ENCODE results near the gene TMEM130. TPM values are rescaled to one million over a fixed set of nuclear protein-coding genes. Genes with fewer than 3 reads are reported as not detected.

TMEM130 gene
- total and polyA plus RNA-seq, 3 donors from 2014 or later: 84.6 to 131 (median 106) TPM

DNA sequence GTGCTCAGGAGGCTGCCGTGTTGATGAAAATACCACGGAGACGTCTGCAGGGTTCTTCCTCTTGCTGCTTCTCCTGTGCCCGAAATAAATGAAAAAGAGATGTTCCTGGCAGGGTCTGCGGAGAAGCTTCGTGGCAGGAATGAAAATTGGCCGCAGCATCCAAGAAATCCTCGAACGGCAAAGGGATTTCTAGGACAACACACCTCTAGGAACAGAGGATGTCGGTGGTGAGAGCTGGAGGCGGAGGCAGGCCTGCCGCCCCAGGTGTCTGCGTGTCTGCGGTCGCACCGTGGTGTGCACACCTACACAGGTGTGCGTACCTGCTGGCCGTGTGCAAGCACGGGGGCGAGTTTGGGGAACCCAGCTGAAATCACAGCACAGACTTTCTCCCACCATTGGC is 43.4 kb downstream of the TMEM130 start:
- 33 to 70% methylated on average over 8 to 20 of the region's 20 CpGs for WGBS, 2 donors
- H3K9me3 ChIP-seq: no peaks in the 10 kb centered on the region
- no peaks in the 10 kb centered on the region for H3K27me3 ChIP-seq
- DNase-seq: no peak
- peaks cover 5% of the 10 kb centered on the region for H3K4me1 ChIP-seq
- no peak overlapping the region for H3K4me3 ChIP-seq
- no peak for TF ChIP-seq POLR2A (IDR thresholded peaks at IDR 0.05)
- TF ChIP-seq, protein P1, sequence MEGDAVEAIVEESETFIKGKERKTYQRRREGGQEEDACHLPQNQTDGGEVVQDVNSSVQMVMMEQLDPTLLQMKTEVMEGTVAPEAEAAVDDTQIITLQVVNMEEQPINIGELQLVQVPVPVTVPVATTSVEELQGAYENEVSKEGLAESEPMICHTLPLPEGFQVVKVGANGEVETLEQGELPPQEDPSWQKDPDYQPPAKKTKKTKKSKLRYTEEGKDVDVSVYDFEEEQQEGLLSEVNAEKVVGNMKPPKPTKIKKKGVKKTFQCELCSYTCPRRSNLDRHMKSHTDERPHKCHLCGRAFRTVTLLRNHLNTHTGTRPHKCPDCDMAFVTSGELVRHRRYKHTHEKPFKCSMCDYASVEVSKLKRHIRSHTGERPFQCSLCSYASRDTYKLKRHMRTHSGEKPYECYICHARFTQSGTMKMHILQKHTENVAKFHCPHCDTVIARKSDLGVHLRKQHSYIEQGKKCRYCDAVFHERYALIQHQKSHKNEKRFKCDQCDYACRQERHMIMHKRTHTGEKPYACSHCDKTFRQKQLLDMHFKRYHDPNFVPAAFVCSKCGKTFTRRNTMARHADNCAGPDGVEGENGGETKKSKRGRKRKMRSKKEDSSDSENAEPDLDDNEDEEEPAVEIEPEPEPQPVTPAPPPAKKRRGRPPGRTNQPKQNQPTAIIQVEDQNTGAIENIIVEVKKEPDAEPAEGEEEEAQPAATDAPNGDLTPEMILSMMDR (IDR thresholded peaks at IDR 0.05): no peak
- H3K36me3 ChIP-seq (ENCODE audit: low read depth, missing control alignments): no peaks in the 10 kb centered on the region
- H3K27ac ChIP-seq: no peak overlapping the region
- intact Hi-C loops (cut with DNase I; ENCODE audit: low total_unique reads): no loop called here

DNA sequence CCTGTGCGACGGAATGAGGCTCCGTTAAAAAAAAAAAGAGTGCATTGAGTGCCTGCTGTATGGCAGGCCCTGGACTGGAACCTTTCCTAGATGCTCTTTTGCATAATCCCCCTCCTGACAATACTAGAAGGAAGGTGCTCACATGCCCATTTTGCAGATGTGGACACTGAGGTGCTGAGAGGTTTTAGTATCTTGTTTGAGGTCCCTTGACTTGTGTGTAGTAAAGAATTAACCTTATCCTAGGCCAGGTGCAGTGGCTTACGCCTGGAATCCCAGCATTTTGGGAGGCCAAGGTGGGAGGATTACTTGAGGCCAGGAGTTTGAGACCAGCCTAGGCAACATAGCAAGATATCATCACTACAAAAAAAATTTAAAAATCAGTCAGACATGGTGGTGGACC is 46.6 kb downstream of the TMEM130 start:
- H3K27me3 ChIP-seq: no peaks in the 10 kb centered on the region
- TF ChIP-seq POLR2A (IDR thresholded peaks at IDR 0.05): no peak
- TF ChIP-seq, protein P1 (IDR thresholded peaks at IDR 0.05): no peak
- intact Hi-C loops (cut with DNase I; ENCODE audit: low total_unique reads): no loop called here
- WGBS, 2 donors: 93 to 96% methylated on average over 4 of the region's 4 CpGs
- H3K36me3 ChIP-seq (ENCODE audit: low read depth, missing control alignments): no peaks in the 10 kb centered on the region
- no peak overlapping the region for H3K4me3 ChIP-seq
- H3K27ac ChIP-seq: no peak overlapping the region
- peaks cover 13% of the 10 kb centered on the region for H3K4me1 ChIP-seq
- H3K9me3 ChIP-seq: no peaks in the 10 kb centered on the region
- no peak for DNase-seq

DNA sequence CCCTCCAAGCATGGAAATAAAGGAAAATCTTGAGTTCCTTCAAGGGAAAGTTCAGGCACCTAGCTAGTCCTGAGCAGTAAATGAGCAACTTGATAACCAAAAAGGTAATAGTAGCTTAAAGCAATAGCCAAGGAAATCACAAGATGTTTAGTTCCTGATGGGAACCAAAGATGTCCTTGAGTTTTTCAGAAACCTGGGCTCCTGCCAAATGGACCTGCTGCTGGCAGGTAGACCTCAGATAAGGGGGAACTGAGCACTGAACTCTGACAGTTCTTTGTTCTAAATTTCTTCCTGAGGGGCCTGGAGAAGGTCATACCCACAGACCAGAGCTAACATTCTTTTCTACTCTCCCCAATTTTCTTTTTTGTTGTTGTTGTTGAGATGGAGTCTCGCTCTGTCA is 48.5 kb downstream of the TMEM130 start:
- no peaks in the 10 kb centered on the region for H3K36me3 ChIP-seq (ENCODE audit: low read depth, missing control alignments)
- no peak for TF ChIP-seq POLR2A (IDR thresholded peaks at IDR 0.05)
- TF ChIP-seq, protein P1 (IDR thresholded peaks at IDR 0.05): no peak
- no peaks in the 10 kb centered on the region for H3K9me3 ChIP-seq
- no peak for DNase-seq
- intact Hi-C loops (cut with DNase I; ENCODE audit: low total_unique reads): no loop called here
- no peak overlapping the region for H3K4me3 ChIP-seq
- WGBS, 2 donors: 100% methylated on average over 1 of the region's 1 CpG; no CpG with 5 or more reads in 1 of the 2 donors
- no peak overlapping the region for H3K27ac ChIP-seq
- H3K27me3 ChIP-seq: no peaks in the 10 kb centered on the region
- peaks cover 8% of the 10 kb centered on the region for H3K4me1 ChIP-seq

DNA sequence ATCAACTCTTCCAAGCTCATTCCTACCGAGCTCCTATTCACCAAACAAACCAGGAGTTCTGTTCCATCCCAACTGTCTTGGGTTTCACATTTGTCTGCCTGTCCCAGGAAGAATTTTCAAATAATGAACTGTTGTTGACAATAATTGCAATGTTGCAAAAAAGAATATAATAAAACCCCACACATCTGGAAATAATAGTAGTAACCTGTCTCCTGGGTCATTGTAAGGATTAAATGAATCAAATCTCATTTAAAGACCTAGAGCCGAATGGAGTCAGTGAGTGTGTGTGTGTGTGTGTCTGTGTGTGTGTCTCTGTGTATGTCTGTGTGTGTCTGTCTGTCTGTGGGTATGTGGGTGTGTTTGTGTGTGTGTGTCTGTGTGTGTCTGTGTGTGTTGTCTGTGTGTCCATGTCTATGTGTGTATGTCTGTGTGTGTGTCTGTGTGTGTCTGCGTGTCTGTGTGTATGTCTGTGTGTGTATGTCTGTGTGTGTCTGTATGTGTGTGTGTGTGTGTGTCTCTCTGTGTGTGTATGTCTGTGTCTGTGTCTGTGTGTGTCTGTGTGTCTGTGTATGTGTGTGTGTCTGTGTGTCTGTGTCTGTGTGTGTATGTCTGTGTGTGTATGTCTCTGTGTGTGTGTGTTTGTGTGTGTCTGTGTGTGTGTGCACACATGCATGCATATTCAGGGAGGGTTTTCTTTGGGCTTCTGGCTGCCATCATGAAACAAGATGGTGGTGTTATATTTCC is 52.7 kb downstream of the TMEM130 start:
- H3K9me3 ChIP-seq: no peaks in the 10 kb centered on the region

More for the DNA sequence above, 52.7 kb downstream of the TMEM130 start:
- Histone ChIP-seq H3K27ac (no peak overlapping the region), H3K36me3 (ENCODE audit: low read depth, missing control alignments) (no peaks in the 10 kb centered on the region), H3K4me3 (no peak overlapping the region), H3K4me1 (peaks cover 8% of the 10 kb centered on the region), H3K27me3 (no peaks in the 10 kb centered on the region)
- TF ChIP-seq, protein P1 (IDR thresholded peaks at IDR 0.05): no peak
- no peak for TF ChIP-seq POLR2A (IDR thresholded peaks at IDR 0.05)
- 83 to 84% methylated on average over 3 of the region's 3 CpGs for WGBS, 2 donors
- no peak for DNase-seq
- intact Hi-C loops (cut with DNase I; ENCODE audit: low total_unique reads): no loop called here

All from testis (tissue), 3 donors.